Measurements from ENCODE around the gene SMARCC1. TPM values are rescaled to one million over a fixed set of nuclear protein-coding genes. Genes with fewer than 3 reads are reported as not detected.

The SMARCC1 gene
- total and polyA plus RNA-seq, 2 of the 4 experiments (the other 2 are of a cell fraction) = 18.6 to 39.6 TPM

DNA sequence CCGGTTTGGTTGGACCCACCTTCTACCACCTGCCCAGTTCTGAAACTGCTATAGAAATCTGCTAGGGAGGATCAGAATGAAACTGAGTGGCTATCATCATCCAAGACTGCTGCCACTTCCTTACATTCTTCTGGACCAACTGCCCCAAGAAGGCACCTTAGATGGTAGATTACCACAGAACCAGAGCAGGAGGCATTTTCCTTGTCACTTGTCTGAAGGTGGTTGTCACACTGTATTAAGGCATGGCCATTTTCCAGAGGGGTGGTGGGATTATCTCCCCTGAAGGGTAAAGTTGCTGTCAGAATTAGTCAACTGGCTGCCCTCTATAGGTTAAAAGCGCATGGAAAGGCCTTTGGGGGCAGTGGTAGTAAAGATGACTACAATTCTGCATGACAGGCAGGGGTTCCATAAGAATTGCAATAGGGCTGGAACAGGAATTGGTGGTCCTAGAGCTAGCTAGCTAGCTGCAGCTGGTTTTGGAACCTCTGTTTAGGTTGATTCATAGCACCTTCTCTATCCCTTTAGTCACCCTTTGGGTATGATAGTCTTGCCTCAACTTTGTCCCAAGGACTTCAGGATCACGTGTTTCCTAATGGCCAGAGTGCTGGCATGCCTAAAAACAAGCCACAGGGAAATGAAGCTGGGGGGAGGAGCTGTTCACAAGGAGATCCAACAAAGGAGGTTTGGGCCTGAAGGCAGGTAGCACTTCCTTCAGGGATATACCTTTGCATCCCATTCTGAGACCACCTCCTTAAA lies 198.2 kb downstream of the SMARCC1 start:
- in situ Hi-C loops (cut with MboI; ENCODE audit: low sequenced_read_pairs) = no loop called here
- H3K4ac ChIP-seq (ENCODE audit: low read depth, low read length) = no peak overlapping the region
- no peaks in the 10 kb centered on the region for H3K9me3 ChIP-seq (ENCODE audit: control insufficient read depth, insufficient read depth, low read length)
- ATAC-seq (ENCODE audit: low read depth) (no peak), DNase-seq (peak; percentile 19)
- intact Hi-C loops (cut with micrococcal nuclease) = no loop called here
- H2AFZ ChIP-seq (replicated peaks; ENCODE audit: low read length, poor library complexity) = no peak overlapping the region
- no peak overlapping the region for H3K14ac ChIP-seq (replicated peaks; ENCODE audit: low read depth, low read length)
- no peak overlapping the region for H2BK15ac ChIP-seq (ENCODE audit: low read depth, low read length)
- H3K27ac ChIP-seq (ENCODE audit: insufficient read depth, low read length) = no peak overlapping the region
- no peak overlapping the region for H3K4me2 ChIP-seq (ENCODE audit: low read depth, low read length)
- no peak overlapping the region for H2BK20ac ChIP-seq (ENCODE audit: low read depth, low read length)
- CTCF ChIA-PET = no interaction called here
- H2AK9ac ChIP-seq (replicated peaks; ENCODE audit: low read depth, low read length, poor library complexity) = no peak overlapping the region
- H3K4me3 ChIP-seq (ENCODE audit: insufficient read depth, low read depth, low read length) = no peak overlapping the region
- no peak overlapping the region for H4K5ac ChIP-seq (ENCODE audit: low read depth, low read length)
- H2AK5ac ChIP-seq (ENCODE audit: low read depth, low read length) = no peak overlapping the region
- TF ChIP-seq MAZ (IDR thresholded peaks at IDR 0.05; ENCODE audit: borderline replicate concordance, low read depth, low read length) = no peak
- TF ChIP-seq, protein P1, sequence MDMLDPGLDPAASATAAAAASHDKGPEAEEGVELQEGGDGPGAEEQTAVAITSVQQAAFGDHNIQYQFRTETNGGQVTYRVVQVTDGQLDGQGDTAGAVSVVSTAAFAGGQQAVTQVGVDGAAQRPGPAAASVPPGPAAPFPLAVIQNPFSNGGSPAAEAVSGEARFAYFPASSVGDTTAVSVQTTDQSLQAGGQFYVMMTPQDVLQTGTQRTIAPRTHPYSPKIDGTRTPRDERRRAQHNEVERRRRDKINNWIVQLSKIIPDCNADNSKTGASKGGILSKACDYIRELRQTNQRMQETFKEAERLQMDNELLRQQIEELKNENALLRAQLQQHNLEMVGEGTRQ (IDR thresholded peaks at IDR 0.05; ENCODE audit: low read depth, low read length) = peak; percentile 30; the same call in 1 of the 2 replicates
- TF ChIP-seq NFE2L2 (IDR thresholded peaks at IDR 0.05; ENCODE audit: low read depth, low read length) = no peak
- no peak for TF ChIP-seq MXI1 (IDR thresholded peaks at IDR 0.05; ENCODE audit: borderline replicate concordance, low read depth, low read length)
- no peak for TF ChIP-seq MAFK (IDR thresholded peaks at IDR 0.05; ENCODE audit: low read depth, low read length)
- TF ChIP-seq, protein P2, sequence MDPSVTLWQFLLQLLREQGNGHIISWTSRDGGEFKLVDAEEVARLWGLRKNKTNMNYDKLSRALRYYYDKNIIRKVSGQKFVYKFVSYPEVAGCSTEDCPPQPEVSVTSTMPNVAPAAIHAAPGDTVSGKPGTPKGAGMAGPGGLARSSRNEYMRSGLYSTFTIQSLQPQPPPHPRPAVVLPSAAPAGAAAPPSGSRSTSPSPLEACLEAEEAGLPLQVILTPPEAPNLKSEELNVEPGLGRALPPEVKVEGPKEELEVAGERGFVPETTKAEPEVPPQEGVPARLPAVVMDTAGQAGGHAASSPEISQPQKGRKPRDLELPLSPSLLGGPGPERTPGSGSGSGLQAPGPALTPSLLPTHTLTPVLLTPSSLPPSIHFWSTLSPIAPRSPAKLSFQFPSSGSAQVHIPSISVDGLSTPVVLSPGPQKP (IDR thresholded peaks at IDR 0.05; ENCODE audit: borderline replicate concordance, low read depth, low read length) = no peak
- H3K56ac ChIP-seq (ENCODE audit: extremely low read depth, insufficient read depth, low read length) = no peak overlapping the region
- H2BK5ac ChIP-seq (ENCODE audit: low read depth, low read length, poor library complexity, severe bottlenecking) = no peak overlapping the region
- H2BK120ac ChIP-seq (ENCODE audit: low read depth, low read length) = no peak overlapping the region
- dilution Hi-C loops (cut with HindIII; ENCODE audit: low sequenced_read_pairs, unreplicated experiment) = no loop called here
- H3K4me1 ChIP-seq (ENCODE audit: control insufficient read depth, insufficient read depth, low read length) = no peaks in the 10 kb centered on the region
- no peak overlapping the region for H3K18ac ChIP-seq (ENCODE audit: low read depth, low read length)
- POLR2A ChIA-PET (ENCODE audit: unreplicated experiment) = no interaction called here
- no peak overlapping the region for H3K9ac ChIP-seq (ENCODE audit: low read depth, low read length)
- no peak overlapping the region for H4K91ac ChIP-seq (ENCODE audit: insufficient read depth, low read depth, low read length)
- no peak overlapping the region for H3K23ac ChIP-seq (ENCODE audit: low read depth, low read length)
- peaks cover 21% of the 10 kb centered on the region for H3K27me3 ChIP-seq (ENCODE audit: control insufficient read depth, insufficient read depth, low read length)
- H3K79me1 ChIP-seq (ENCODE audit: low read depth in 1 of 2, low read length in 2 of 2) = no peaks in the 10 kb centered on the region
- H3K9me1 ChIP-seq (ENCODE audit: insufficient read depth, low read length) = no peaks in the 10 kb centered on the region; the same call in none of the 2 replicates
- H3K36me3 ChIP-seq (ENCODE audit: control insufficient read depth, insufficient read depth, low read length) = peaks cover 20% of the 10 kb centered on the region
- WGBS, 2 experiments (ENCODE audit: extremely low coverage in 2 of 2, insufficient read length in 1 of 2) = 57% methylated on average over 1 of the region's 3 CpGs; no CpG with 5 or more reads in 1 of the 2 experiments
- no TSS peak for BruUV-seq (replicated peaks)
- H4K8ac ChIP-seq (ENCODE audit: low read depth in 2 of 2, low read length in 2 of 2) = no peak overlapping the region
- H4K20me1 ChIP-seq (ENCODE audit: insufficient read depth, low read length) = peaks cover 6% of the 10 kb centered on the region
